GM23338 (cell line): ENCODE data around the gene RCL1.

Experiments used
- EZH2 ChIP-seq: fragments of 200-600 bp; sonication (generic); IDR thresholded peaks from one replicate; pipeline ENCODE4 v1.8.0; 2017; ENCODE audit warnings: antibody characterized with exemption, mild to moderate bottlenecking, low read depth; ENCODE audit not compliant: unreplicated experiment
- EZH2phosphoT487 ChIP-seq: fragments of 200-600 bp; sonication (generic); IDR thresholded peaks from one replicate; pipeline ENCODE4 v1.8.1; 2018; ENCODE audit warnings: antibody characterized with exemption; ENCODE audit not compliant: unreplicated experiment
- POLR2AphosphoS5 ChIP-seq: IDR thresholded peaks from 2 replicates; pipeline ENCODE4 v1.6.1; 2016; ENCODE audit warnings: antibody characterized with exemption, low read depth
- ZNF462 ChIP-seq: fragments of 250-450 bp; sonication (Bioruptor Pico); IDR thresholded peaks from 2 replicates; pipeline ENCODE4 v1.5.0; 2020; ENCODE audit warnings: mild to moderate bottlenecking, moderate library complexity
- TF ChIP-seq, protein P1 (sequence below), 2 experiments: fragments of 200-600 bp in 1 of 2; sonication (generic) in 1 of 2; conservative IDR thresholded peaks; 2 replicates each; pipeline versions ENCODE4 v1.5.1 to v1.6.1; 2016 to 2017; ENCODE audit warnings: antibody characterized with exemption in 2 of 2, low read depth in 2 of 2, mild to moderate bottlenecking in 2 of 2, moderate library complexity in 1 of 2

GRCh38 chr9:4771788-4772187 lies 21.0 kb upstream of the RCL1 start:
- TF ChIP-seq, protein P1, sequence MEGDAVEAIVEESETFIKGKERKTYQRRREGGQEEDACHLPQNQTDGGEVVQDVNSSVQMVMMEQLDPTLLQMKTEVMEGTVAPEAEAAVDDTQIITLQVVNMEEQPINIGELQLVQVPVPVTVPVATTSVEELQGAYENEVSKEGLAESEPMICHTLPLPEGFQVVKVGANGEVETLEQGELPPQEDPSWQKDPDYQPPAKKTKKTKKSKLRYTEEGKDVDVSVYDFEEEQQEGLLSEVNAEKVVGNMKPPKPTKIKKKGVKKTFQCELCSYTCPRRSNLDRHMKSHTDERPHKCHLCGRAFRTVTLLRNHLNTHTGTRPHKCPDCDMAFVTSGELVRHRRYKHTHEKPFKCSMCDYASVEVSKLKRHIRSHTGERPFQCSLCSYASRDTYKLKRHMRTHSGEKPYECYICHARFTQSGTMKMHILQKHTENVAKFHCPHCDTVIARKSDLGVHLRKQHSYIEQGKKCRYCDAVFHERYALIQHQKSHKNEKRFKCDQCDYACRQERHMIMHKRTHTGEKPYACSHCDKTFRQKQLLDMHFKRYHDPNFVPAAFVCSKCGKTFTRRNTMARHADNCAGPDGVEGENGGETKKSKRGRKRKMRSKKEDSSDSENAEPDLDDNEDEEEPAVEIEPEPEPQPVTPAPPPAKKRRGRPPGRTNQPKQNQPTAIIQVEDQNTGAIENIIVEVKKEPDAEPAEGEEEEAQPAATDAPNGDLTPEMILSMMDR (conservative IDR thresholded peaks at IDR 0.05; ENCODE audit: low read depth in 2 of 2): no peak
- TF ChIP-seq EZH2 (no peak), EZH2phosphoT487 (no peak), ZNF462 (CRISPR knock-in tag) (no peak), POLR2AphosphoS5 (no peak)
